Mesothelial cell of epicardium (in vitro differentiated cells): ENCODE measurements around the gene TAS1R2. TPM values are rescaled to one million over a fixed set of nuclear protein-coding genes. Genes with fewer than 3 reads are reported as not detected.

Source experiments
- DNase-seq, 2 experiments: peaks; one replicate each; pipeline ENCODE4 v3.0.0; 2021; ENCODE audit warnings: low spot score in 2 of 2; ENCODE audit not compliant: unreplicated experiment in 2 of 2
- H3K27ac Mint-ChIP-seq: 2 replicates; pipeline ENCODE4 v1.8.0; 2021; ENCODE audit warnings: mixed read lengths
- H3K27me3 Mint-ChIP-seq: 2 replicates; pipeline ENCODE4 v1.8.0; 2021; ENCODE audit warnings: low read depth, mixed read lengths
- H3K36me3 Mint-ChIP-seq: 2 replicates; pipeline ENCODE4 v1.8.0; 2021; ENCODE audit warnings: mixed read lengths
- H3K4me1 Mint-ChIP-seq: 2 replicates; pipeline ENCODE4 v1.8.0; 2021; ENCODE audit warnings: mixed read lengths
- H3K4me3 Mint-ChIP-seq: 2 replicates; pipeline ENCODE4 v1.8.0; 2021; ENCODE audit warnings: mild to moderate bottlenecking, moderate library complexity, mixed read lengths
- H3K9me3 Mint-ChIP-seq: 2 replicates; pipeline ENCODE4 v1.8.0; 2021; ENCODE audit warnings: mixed read lengths
- total RNA-seq: library from RNA; stranded (reverse); gene quantifications from 3 replicates; pipeline ENCODE4 v1.2.1, GENCODE V29; 2021
- TF ChIP-seq, protein P1 (sequence below): fragments of 200-600 bp; sonication (generic); IDR thresholded peaks from one replicate; pipeline ENCODE4 v1.5.0; 2021; ENCODE audit warnings: antibody characterized with exemption; ENCODE audit not compliant: unreplicated experiment

TAS1R2 gene
- total RNA-seq, 1 donor from 2014 or later: not detected

DNA sequence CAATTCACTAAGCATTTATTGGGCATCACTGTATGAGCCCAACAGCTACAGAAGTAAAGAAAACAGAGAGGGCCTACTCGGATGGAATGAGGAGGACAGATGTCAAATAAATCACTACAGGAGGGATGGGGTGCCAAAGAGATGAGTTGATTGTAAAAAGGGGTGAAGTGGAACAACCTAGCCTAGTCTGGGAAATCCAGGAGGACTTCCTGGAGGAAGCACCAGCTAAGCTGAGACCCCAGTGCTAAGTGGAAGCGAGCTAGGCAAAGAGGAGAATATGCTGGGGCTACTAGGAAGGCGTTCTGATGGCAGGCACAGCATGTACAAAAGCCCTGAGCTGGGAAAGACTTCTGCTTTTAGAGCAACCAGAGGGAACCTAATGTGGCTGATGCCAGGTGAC lies 42.1 kb downstream of the TAS1R2 start:
- peaks cover 3% of the 10 kb centered on the region for H3K9me3 Mint-ChIP-seq
- H3K27me3 Mint-ChIP-seq: peaks cover 54% of the 10 kb centered on the region
- TF ChIP-seq, protein P1, sequence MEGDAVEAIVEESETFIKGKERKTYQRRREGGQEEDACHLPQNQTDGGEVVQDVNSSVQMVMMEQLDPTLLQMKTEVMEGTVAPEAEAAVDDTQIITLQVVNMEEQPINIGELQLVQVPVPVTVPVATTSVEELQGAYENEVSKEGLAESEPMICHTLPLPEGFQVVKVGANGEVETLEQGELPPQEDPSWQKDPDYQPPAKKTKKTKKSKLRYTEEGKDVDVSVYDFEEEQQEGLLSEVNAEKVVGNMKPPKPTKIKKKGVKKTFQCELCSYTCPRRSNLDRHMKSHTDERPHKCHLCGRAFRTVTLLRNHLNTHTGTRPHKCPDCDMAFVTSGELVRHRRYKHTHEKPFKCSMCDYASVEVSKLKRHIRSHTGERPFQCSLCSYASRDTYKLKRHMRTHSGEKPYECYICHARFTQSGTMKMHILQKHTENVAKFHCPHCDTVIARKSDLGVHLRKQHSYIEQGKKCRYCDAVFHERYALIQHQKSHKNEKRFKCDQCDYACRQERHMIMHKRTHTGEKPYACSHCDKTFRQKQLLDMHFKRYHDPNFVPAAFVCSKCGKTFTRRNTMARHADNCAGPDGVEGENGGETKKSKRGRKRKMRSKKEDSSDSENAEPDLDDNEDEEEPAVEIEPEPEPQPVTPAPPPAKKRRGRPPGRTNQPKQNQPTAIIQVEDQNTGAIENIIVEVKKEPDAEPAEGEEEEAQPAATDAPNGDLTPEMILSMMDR: no peak
- H3K4me1 Mint-ChIP-seq: peaks cover 3% of the 10 kb centered on the region
- DNase-seq: no peak
- no peak overlapping the region for H3K4me3 Mint-ChIP-seq
- H3K27ac Mint-ChIP-seq: no peak overlapping the region
- H3K36me3 Mint-ChIP-seq: no peaks in the 10 kb centered on the region

DNA sequence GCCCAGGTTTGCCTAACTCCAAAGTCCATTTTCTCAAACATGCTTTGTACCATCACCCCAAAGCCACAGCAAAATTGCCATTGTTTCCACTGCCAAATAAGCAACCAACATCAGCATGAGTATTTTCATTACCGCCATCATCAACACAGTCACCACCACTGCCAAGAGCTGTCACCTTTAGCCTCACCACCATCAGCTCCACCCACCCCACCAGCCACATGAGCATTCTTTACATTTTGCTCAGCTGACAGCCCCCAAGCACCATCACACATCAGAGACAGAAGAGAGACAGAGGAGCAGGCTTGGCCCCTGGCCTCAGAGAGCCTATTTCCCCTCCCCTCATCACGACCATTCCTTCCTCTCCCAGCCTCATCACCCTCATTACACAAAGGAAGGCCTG lies 42.7 kb downstream of the TAS1R2 start:
- Mint-ChIP-seq H3K4me3 (no peak overlapping the region), H3K36me3 (no peaks in the 10 kb centered on the region), H3K4me1 (peaks cover 3% of the 10 kb centered on the region), H3K27me3 (peaks cover 54% of the 10 kb centered on the region), H3K9me3 (peaks cover 4% of the 10 kb centered on the region), H3K27ac (no peak overlapping the region)
- DNase-seq: no peak
- TF ChIP-seq, protein P1: no peak

DNA sequence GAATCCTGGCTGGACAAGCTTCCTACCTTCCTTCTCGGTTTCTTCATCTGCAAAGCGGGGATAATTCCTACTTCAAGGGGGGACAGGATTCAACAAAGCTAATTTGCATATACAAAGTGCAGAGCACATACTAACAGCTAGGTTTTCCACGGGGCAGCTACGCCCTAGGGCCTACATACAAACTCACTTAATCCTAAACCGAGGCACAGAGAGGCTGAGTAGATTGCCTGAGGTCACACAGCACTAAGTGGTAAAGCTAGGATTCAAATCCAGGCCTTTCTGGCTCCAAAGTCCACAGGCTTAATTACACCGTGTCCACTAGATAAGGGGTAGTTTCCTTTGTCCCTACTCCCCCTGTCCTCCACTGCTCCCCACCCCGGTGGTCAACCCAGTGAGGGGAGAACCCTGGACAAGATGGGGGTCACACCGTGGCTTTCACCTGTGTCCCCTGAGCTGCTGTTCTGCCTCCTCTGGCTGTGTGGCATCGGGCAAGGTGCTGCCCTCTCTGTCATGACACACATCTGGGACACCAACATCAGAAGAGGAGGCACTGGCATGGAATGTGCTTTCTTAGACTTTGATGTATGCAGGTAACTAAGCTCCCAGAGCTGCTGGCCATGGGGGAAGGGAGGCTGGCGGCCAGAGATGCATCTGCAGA lies 44.5 kb downstream of the TAS1R2 start:
- peaks cover 4% of the 10 kb centered on the region for H3K9me3 Mint-ChIP-seq
- H3K36me3 Mint-ChIP-seq: no peaks in the 10 kb centered on the region
- no peak for DNase-seq
- H3K4me3 Mint-ChIP-seq: no peak overlapping the region
- H3K27ac Mint-ChIP-seq: no peak overlapping the region
- peaks cover 3% of the 10 kb centered on the region for H3K4me1 Mint-ChIP-seq
- TF ChIP-seq, protein P1: no peak
- peaks cover 39% of the 10 kb centered on the region for H3K27me3 Mint-ChIP-seq

DNA sequence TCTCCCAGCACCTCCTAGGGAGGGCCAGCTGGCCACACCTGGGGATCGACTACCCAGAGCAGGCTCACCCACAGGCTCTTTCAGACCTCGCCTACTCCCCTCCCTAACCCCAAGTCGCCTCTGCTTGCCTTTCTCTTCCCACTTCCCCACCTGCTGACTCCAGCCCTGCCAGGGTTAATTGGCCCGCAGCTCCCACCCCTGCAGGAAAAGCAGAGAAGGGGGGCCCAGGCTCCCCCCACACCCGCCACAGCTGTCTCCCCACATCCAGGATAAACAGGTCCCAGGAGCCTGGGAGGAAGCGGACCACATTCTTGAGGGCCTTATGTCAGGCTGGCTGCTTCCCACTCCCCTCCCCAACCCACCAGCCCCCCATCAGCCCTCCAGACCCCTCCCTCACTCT lies 45.0 kb downstream of the TAS1R2 start:
- peaks cover 4% of the 10 kb centered on the region for H3K9me3 Mint-ChIP-seq
- DNase-seq: no peak
- H3K27me3 Mint-ChIP-seq: peaks cover 34% of the 10 kb centered on the region
- peaks cover 3% of the 10 kb centered on the region for H3K4me1 Mint-ChIP-seq
- TF ChIP-seq, protein P1: no peak
- no peaks in the 10 kb centered on the region for H3K36me3 Mint-ChIP-seq
- H3K4me3 Mint-ChIP-seq: no peak overlapping the region
- H3K27ac Mint-ChIP-seq: no peak overlapping the region

DNA sequence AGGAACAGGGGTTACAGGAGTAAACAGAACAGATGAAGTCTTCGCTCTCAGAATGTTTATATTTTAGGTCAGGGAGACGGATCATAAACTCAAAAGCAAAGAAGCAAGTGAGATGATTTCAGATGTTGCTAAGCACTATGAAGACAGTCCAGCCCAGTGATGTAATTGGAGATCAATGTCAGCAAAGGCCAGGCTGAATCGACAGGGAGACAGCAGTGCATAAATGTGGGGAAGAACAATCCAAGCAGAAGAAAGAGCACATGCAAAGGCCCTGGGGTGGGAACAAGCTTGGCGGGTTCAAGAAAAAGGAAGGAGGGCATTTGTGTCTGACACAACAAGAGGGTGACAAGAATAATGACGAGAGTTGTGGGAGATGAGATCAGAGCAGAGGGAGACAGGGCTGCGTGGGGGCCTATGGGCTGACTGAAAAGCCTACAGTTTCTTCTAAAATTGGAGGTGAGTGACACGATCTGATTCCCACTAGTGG lies 47.0 kb downstream of the TAS1R2 start:
- Mint-ChIP-seq H3K36me3 (no peaks in the 10 kb centered on the region), H3K4me3 (no peak overlapping the region), H3K4me1 (peaks cover 3% of the 10 kb centered on the region), H3K27me3 (peaks cover 15% of the 10 kb centered on the region), H3K27ac (no peak overlapping the region), H3K9me3 (peaks cover 4% of the 10 kb centered on the region)
- TF ChIP-seq, protein P1: no peak
- DNase-seq: no peak
